ENCODE data around the gene PHLDA1.

GRCh38 chr12:76074701-76075336 is 43.2 kb upstream of the PHLDA1 start:
- TF ChIP-seq POLR2AphosphoS5 (IDR thresholded peaks at IDR 0.05; ENCODE audit: low read depth, low read length) (no peak), POLR2A (IDR thresholded peaks at IDR 0.05; ENCODE audit: low read depth, low read length) (no peak)

All from GM12892 (cell line).